ENCODE results near the gene AUNIP. TPM values are rescaled to one million over a fixed set of nuclear protein-coding genes. Genes with fewer than 3 reads are reported as not detected.

Gene AUNIP
- total RNA-seq, 1 experiment from 2014 or later = 7.7 TPM

- no peaks in the 10 kb centered on the region for H3K27me3 Mint-ChIP-seq (ENCODE audit: unreplicated experiment)
- intact Hi-C loops (cut with micrococcal nuclease; ENCODE audit: unreplicated experiment) = no loop called here
- no peak for DNase-seq
Measured at GRCh38 chr1:25906644-25907300, 47.5 kb upstream of the AUNIP start.

DNA sequence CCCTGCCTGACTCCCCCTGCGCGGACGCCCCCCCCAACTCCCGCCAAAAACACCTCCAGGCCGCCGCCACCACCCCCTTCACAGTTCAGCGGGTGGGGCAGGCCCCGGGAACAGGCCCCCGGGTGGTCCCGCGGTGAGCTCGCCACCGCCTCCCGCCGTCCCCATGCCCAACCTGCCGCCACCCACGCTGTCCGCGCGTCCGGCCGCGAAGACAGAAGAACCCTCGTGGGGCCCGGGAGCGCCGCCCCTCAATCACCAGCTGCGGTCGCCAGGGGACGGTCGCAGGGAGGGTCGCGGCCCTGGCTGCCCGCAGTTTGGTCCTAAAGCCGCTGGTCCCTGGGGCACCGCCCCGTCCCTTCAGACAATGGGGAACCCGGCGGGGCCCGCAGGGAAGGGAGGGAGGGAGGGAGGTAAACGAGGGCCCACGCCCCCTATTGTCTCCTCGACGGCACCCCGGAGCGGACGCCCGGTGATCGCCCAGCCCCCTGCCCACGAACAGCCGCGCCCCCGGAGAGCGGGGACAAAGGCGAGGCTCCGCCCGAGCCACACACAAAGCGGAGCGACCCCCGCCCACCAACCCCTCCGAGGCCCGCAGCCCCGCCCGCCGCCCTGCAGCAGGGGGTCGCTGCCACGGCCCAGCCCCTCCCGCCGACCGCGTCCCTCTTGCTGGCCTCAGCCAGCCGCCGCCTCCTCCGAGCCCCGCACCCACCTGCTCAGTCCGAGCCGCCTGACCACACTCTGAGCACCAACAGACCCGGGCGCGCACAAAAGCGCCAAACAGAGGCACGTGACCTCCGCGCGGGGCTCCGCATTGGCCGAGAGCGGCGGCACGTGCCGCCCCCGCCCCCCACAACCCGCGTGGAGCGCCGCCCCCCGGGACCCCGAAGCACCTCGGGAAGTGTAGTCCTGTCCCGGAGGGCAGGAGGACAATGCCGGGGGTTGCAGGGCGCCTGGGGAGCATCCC, 46.7 kb upstream of the AUNIP start, which contains the start of gene STMN1:
TSS of gene STMN1 (minus strand) at position 740 of the 964 bp plus-strand sequence. CDS start 1,743 bp downstream, outside the sequence.
- DNase-seq = peak; percentile 88

More at GRCh38 chr1:25906644-25907300, 47.5 kb upstream of the AUNIP start:
- H3K9me3 Mint-ChIP-seq (ENCODE audit: low read depth, unreplicated experiment) = no peaks in the 10 kb centered on the region
- peaks cover 9% of the 10 kb centered on the region for H3K4me1 Mint-ChIP-seq (ENCODE audit: low read depth, unreplicated experiment)
- BruUV-seq (replicated peaks) = no TSS peak
- H3K36me3 Mint-ChIP-seq (ENCODE audit: insufficient read depth, unreplicated experiment) = peaks cover 32% of the 10 kb centered on the region
- peak overlapping the region; percentile 65 for H3K27ac Mint-ChIP-seq (ENCODE audit: unreplicated experiment)
- CTCF ChIA-PET = interaction anchor here (0.6 kb wide), 1 partner anchor 47 kb away, joined by 3 read pairs; the partner anchor contains the start of gene AUNIP
- peak overlapping the region; percentile 79 for H3K4me3 Mint-ChIP-seq (ENCODE audit: low read depth, unreplicated experiment)
- TF ChIP-seq, protein P1, sequence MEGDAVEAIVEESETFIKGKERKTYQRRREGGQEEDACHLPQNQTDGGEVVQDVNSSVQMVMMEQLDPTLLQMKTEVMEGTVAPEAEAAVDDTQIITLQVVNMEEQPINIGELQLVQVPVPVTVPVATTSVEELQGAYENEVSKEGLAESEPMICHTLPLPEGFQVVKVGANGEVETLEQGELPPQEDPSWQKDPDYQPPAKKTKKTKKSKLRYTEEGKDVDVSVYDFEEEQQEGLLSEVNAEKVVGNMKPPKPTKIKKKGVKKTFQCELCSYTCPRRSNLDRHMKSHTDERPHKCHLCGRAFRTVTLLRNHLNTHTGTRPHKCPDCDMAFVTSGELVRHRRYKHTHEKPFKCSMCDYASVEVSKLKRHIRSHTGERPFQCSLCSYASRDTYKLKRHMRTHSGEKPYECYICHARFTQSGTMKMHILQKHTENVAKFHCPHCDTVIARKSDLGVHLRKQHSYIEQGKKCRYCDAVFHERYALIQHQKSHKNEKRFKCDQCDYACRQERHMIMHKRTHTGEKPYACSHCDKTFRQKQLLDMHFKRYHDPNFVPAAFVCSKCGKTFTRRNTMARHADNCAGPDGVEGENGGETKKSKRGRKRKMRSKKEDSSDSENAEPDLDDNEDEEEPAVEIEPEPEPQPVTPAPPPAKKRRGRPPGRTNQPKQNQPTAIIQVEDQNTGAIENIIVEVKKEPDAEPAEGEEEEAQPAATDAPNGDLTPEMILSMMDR (IDR thresholded peaks at IDR 0.05; ENCODE audit: unreplicated experiment) = no peak

GRCh38 chr1:25904943-25905679, 45.9 kb upstream of the AUNIP start:
- Mint-ChIP-seq H3K27me3 (ENCODE audit: unreplicated experiment) (no peaks in the 10 kb centered on the region), H3K4me3 (ENCODE audit: low read depth, unreplicated experiment) (peak overlapping the region; percentile 79), H3K4me1 (ENCODE audit: low read depth, unreplicated experiment) (peaks cover 9% of the 10 kb centered on the region), H3K36me3 (ENCODE audit: insufficient read depth, unreplicated experiment) (peaks cover 42% of the 10 kb centered on the region), H3K27ac (ENCODE audit: unreplicated experiment) (peak overlapping the region; percentile 62), H3K9me3 (ENCODE audit: low read depth, unreplicated experiment) (no peaks in the 10 kb centered on the region)
- peak; percentile 90 for DNase-seq
- BruUV-seq (replicated peaks) = no TSS peak
- TF ChIP-seq, protein P1 (IDR thresholded peaks at IDR 0.05; ENCODE audit: unreplicated experiment) = no peak
- intact Hi-C loops (cut with micrococcal nuclease; ENCODE audit: unreplicated experiment) = no loop called here
- CTCF ChIA-PET = interaction anchor here (0.6 to 1.5 kb wide), 6 partner anchors 10 to 207 kb away, joined by 3 to 9 read pairs (median 3); partner anchors contain the start of genes PAFAH2 and PDIK1L

More for the DNA sequence above, 46.7 kb upstream of the AUNIP start, which contains the start of gene STMN1:
- peak within 1 kb of the TSS; percentile 65 for H3K27ac Mint-ChIP-seq (ENCODE audit: unreplicated experiment)
- no TSS peak for BruUV-seq (replicated peaks)
- H3K27me3 Mint-ChIP-seq (ENCODE audit: unreplicated experiment) = no peaks in the 10 kb centered on the region
- intact Hi-C loops (cut with micrococcal nuclease; ENCODE audit: unreplicated experiment) = no loop called here
- TF ChIP-seq, protein P1 (IDR thresholded peaks at IDR 0.05; ENCODE audit: unreplicated experiment) = no peak
- CTCF ChIA-PET = interaction anchor here (0.6 to 1.5 kb wide), 6 partner anchors 10 to 1344 kb away, joined by 3 to 9 read pairs (median 3); partner anchors contain the start of gene PDIK1L
- peaks cover 40% of the 10 kb centered on the region for H3K36me3 Mint-ChIP-seq (ENCODE audit: insufficient read depth, unreplicated experiment)
- no peaks in the 10 kb centered on the region for H3K9me3 Mint-ChIP-seq (ENCODE audit: low read depth, unreplicated experiment)
- H3K4me1 Mint-ChIP-seq (ENCODE audit: low read depth, unreplicated experiment) = peaks cover 9% of the 10 kb centered on the region
- peak within 1 kb of the TSS; percentile 79 for H3K4me3 Mint-ChIP-seq (ENCODE audit: low read depth, unreplicated experiment)

DNA sequence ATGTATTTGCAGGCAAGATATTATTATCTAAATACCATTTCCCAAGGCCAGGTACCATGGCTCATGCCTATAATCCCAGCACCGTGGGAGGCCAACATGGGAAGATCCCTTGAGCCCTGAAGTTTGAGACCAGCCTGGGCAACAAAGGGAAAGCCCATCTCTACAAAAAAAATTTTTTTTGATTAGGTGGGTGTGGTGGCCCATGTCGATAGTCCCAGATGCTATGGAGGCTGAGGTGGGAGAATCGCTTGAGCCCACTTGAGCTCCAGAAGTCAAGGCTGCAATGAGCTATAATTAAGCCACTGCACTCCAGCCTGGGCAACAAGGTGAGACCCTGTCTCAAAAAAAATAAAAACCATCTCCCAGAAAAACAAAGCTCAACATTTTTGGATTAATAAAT, 44.7 kb upstream of the AUNIP start:
- CTCF ChIA-PET = interaction anchor here (0.8 to 0.9 kb wide), 2 partner anchors 67 to 94 kb away, joined by 3 read pairs; partner anchors contain the start of gene PAFAH2
- Mint-ChIP-seq H3K27me3 (ENCODE audit: unreplicated experiment) (no peaks in the 10 kb centered on the region), H3K36me3 (ENCODE audit: insufficient read depth, unreplicated experiment) (peaks cover 46% of the 10 kb centered on the region), H3K9me3 (ENCODE audit: low read depth, unreplicated experiment) (no peaks in the 10 kb centered on the region), H3K27ac (ENCODE audit: unreplicated experiment) (peak overlapping the region; percentile 62), H3K4me3 (ENCODE audit: low read depth, unreplicated experiment) (peak overlapping the region; percentile 79), H3K4me1 (ENCODE audit: low read depth, unreplicated experiment) (peaks cover 9% of the 10 kb centered on the region)
- DNase-seq = no peak
- no TSS peak for BruUV-seq (replicated peaks)
- TF ChIP-seq, protein P1 (IDR thresholded peaks at IDR 0.05; ENCODE audit: unreplicated experiment) = no peak
- intact Hi-C loops (cut with micrococcal nuclease; ENCODE audit: unreplicated experiment) = no loop called here
